ENCODE results near the gene SCAANT1.

Gene SCAANT1

DNA sequence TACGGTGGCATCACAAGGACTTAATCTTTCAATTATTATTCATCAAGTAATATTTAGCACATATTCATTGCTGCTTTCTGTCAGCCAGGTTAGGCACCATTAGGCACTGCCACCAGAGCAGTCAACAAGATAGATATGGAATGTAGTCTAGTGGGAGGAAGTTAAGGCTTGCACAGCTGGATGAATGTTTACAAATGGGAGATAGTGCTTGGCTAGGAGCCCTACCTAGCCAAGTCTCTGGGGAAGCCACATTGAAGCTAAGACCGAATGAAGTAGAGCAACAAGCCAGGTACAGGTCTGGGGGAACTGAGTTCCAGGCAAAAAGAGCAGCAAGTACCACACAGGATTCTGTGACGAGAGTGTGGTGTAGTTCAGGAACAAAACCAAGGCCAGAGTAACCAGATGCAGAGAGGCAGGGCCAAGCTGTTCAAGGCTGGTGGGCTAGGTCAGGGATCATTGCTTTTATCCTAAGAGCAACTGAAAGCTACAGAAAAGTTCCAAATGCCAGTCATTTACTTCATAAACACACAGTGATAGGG is 33.4 kb upstream of the SCAANT1 start:
- Histone ChIP-seq H3K4me3 (ENCODE audit: low read depth, low read length) (no peak overlapping the region), H3K9ac (no peak overlapping the region), H3K36me3 (ENCODE audit: control insufficient read depth, insufficient read depth, low read length) (no peaks in the 10 kb centered on the region), H2AFZ (no peak overlapping the region), H3K27me3 (ENCODE audit: control insufficient read depth, insufficient read depth, low read length) (no peaks in the 10 kb centered on the region), H3K79me2 (peaks cover 32% of the 10 kb centered on the region), H3K9me3 (ENCODE audit: control insufficient read depth, low read length) (no peaks in the 10 kb centered on the region), H3K4me1 (peaks cover 3% of the 10 kb centered on the region), H3K4me2 (ENCODE audit: low read length) (peak overlapping the region; percentile 14), H3K27ac (no peak overlapping the region)
- TF ChIP-seq, protein P1, sequence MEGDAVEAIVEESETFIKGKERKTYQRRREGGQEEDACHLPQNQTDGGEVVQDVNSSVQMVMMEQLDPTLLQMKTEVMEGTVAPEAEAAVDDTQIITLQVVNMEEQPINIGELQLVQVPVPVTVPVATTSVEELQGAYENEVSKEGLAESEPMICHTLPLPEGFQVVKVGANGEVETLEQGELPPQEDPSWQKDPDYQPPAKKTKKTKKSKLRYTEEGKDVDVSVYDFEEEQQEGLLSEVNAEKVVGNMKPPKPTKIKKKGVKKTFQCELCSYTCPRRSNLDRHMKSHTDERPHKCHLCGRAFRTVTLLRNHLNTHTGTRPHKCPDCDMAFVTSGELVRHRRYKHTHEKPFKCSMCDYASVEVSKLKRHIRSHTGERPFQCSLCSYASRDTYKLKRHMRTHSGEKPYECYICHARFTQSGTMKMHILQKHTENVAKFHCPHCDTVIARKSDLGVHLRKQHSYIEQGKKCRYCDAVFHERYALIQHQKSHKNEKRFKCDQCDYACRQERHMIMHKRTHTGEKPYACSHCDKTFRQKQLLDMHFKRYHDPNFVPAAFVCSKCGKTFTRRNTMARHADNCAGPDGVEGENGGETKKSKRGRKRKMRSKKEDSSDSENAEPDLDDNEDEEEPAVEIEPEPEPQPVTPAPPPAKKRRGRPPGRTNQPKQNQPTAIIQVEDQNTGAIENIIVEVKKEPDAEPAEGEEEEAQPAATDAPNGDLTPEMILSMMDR (IDR thresholded peaks at IDR 0.05): no peak

DNA sequence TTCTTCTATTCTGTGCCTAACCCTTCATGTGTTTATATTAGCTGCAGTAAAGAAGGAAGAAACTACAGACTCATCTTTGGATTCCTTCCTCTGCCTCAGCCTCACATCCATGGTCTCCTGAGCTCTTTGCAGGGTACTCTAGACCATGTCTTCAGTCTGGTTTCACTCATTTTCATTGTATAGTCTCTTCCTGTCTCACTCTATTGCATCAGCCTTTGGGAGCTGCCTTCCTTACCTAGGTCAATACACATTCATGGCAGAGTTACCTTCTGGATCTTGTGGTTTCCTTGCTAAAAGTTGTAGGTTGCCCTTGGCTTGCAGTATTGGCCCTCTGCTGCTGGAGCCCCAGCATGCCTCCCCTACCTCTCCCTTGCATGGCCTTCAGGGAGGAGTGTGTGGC is 31.5 kb upstream of the SCAANT1 start:
- Histone ChIP-seq H2AFZ (no peak overlapping the region), H3K27me3 (ENCODE audit: control insufficient read depth, insufficient read depth, low read length) (no peaks in the 10 kb centered on the region), H3K4me3 (ENCODE audit: low read depth, low read length) (no peak overlapping the region), H3K9ac (no peak overlapping the region), H3K9me3 (ENCODE audit: control insufficient read depth, low read length) (no peaks in the 10 kb centered on the region), H3K27ac (no peak overlapping the region), H3K4me2 (ENCODE audit: low read length) (no peak overlapping the region), H3K36me3 (ENCODE audit: control insufficient read depth, insufficient read depth, low read length) (no peaks in the 10 kb centered on the region), H3K79me2 (peaks cover 38% of the 10 kb centered on the region), H3K4me1 (no peaks in the 10 kb centered on the region)
- TF ChIP-seq, protein P1 (IDR thresholded peaks at IDR 0.05): no peak

DNA sequence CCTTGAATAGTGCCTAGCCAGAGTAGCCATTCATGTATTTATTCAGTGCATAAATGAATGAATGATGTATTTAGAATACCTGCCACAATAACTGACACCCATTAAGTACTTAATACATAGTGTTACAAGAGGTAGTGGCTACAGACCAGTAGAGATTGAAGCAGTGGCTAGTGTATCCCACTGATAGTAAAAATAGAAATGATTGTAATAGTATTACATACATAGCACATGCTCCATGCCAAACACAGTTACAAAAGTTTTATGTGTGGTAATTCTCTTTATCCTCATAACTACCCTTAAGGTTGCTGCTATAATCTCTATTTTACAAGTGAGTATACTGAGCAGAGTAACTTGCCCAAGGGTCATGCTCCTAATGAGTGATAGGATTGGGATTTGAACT is 30.3 kb upstream of the SCAANT1 start:
- no peak overlapping the region for H2AFZ ChIP-seq
- H3K9me3 ChIP-seq (ENCODE audit: control insufficient read depth, low read length): no peaks in the 10 kb centered on the region
- no peak overlapping the region for H3K4me2 ChIP-seq (ENCODE audit: low read length)
- H3K36me3 ChIP-seq (ENCODE audit: control insufficient read depth, insufficient read depth, low read length): no peaks in the 10 kb centered on the region
- H3K4me3 ChIP-seq (ENCODE audit: low read depth, low read length): no peak overlapping the region
- TF ChIP-seq, protein P1 (IDR thresholded peaks at IDR 0.05): no peak
- no peak overlapping the region for H3K27ac ChIP-seq
- no peak overlapping the region for H3K9ac ChIP-seq
- H3K79me2 ChIP-seq: peaks cover 46% of the 10 kb centered on the region
- H3K27me3 ChIP-seq (ENCODE audit: control insufficient read depth, insufficient read depth, low read length): no peaks in the 10 kb centered on the region
- H3K4me1 ChIP-seq: peaks cover 6% of the 10 kb centered on the region

DNA sequence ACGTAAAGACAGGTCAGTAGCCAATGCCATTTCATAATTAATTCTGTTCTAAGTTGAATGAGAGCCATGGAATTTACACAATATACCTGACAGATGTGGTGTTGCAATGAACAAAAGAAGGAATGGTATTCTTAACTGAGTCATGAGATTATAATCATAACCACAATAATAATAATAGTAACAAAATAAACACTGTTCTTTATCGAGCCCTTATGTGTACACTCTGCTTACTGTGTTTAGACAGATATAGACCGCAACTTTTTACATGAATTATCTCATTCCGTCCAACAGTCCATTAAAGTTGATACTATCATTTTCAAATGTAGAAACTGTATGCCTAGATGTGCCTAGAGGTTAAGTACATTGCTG is 28.2 kb upstream of the SCAANT1 start:
- Histone ChIP-seq H3K79me2 (peaks cover 34% of the 10 kb centered on the region), H2AFZ (no peak overlapping the region), H3K4me2 (ENCODE audit: low read length) (no peak overlapping the region), H3K9me3 (ENCODE audit: control insufficient read depth, low read length) (no peaks in the 10 kb centered on the region), H3K4me1 (peaks cover 6% of the 10 kb centered on the region), H3K9ac (no peak overlapping the region), H3K36me3 (ENCODE audit: control insufficient read depth, insufficient read depth, low read length) (no peaks in the 10 kb centered on the region), H3K27ac (no peak overlapping the region), H3K27me3 (ENCODE audit: control insufficient read depth, insufficient read depth, low read length) (no peaks in the 10 kb centered on the region), H3K4me3 (ENCODE audit: low read depth, low read length) (no peak overlapping the region)
- TF ChIP-seq, protein P1 (IDR thresholded peaks at IDR 0.05): no peak

Measured in parathyroid adenoma (tissue), 2 donors.